WTC11 (cell line): Measurements from ENCODE around the gene CD48.

Source experiments
- CTCF ChIP-seq: fragments of 200-600 bp; IDR thresholded peaks from 2 replicates; pipeline ENCODE4 v1.8.0; 2022; ENCODE audit warnings: antibody characterized with exemption
- JUN ChIP-seq: sonication (generic); formaldehyde crosslinking; IDR thresholded peaks from 2 replicates; pipeline ENCODE4 v1.8.0; 2023; ENCODE audit warnings: mild to moderate bottlenecking, missing genetic modification reagents
- KAT7 ChIP-seq: sonication (generic); formaldehyde crosslinking; IDR thresholded peaks from 2 replicates; pipeline ENCODE4 v1.8.1; 2023; ENCODE audit warnings: missing genetic modification reagents, mild to moderate bottlenecking, borderline replicate concordance
- MXD4 ChIP-seq: fragments of 250-450 bp; sonication (Bioruptor Pico); IDR thresholded peaks from 2 replicates; pipeline ENCODE4 v1.8.0; 2021; ENCODE audit warnings: mild to moderate bottlenecking, moderate library complexity, borderline replicate concordance
- NFYB ChIP-seq: sonication (generic); formaldehyde crosslinking; conservative IDR thresholded peaks from 2 replicates; pipeline ENCODE4 v1.8.0; 2022; ENCODE audit warnings: low read depth, missing genetic modification reagents

GRCh38 chr1:160710517-160711252 is 937 bp downstream of the CD48 start:
- TF ChIP-seq MXD4 (CRISPR knock-in tag) (no peak), CTCF (no peak), NFYB (CRISPR knock-in tag) (no peak), KAT7 (CRISPR knock-in tag) (no peak), JUN (no peak)
